Body of pancreas (tissue), 4 donors: Measurements from ENCODE around the gene GGT1. TPM values are rescaled to one million over a fixed set of nuclear protein-coding genes. Genes with fewer than 3 reads are reported as not detected.

Experiments
- ATAC-seq: fragments of 150-250 bp; one replicate; pipeline ENCODE4 v1.9.1; 2016
- DNase-seq, 4 donors: peaks; one replicate each; pipeline ENCODE4 v3.0.0-alpha.2; 2019
- H3K27ac ChIP-seq, 4 donors: fragments of 200-600 bp; sonication (generic); 1 replicate in 3 of 4; 2 replicates in 1 of 4; pipeline versions ENCODE4 v1.5.1 to v1.6.1; 2016 to 2019; ENCODE audit warnings: mild to moderate bottlenecking in 1 of 4, mixed read lengths in 1 of 4, moderate library complexity in 1 of 4
- H3K27me3 ChIP-seq, 2 donors: fragments of 200-600 bp; sonication (generic); one replicate each; pipeline ENCODE4 v1.6.0; 2016; ENCODE audit warnings: mild to moderate bottlenecking in 1 of 2
- H3K36me3 ChIP-seq, 2 donors: fragments of 200-600 bp; sonication (generic); replicated peaks in 1 of 2; 2 replicates each; pipeline ENCODE4 v1.5.1; 2016; ENCODE audit warnings: low read depth in 2 of 2; ENCODE audit not compliant: insufficient read depth in 1 of 2
- H3K4me1 ChIP-seq: fragments of 200-600 bp; sonication (generic); one replicate; pipeline ENCODE4 v1.6.0; 2016
- H3K4me3 ChIP-seq, 2 donors: fragments of 200-600 bp; sonication (generic); 1 replicate in 1 of 2; 2 replicates in 1 of 2; pipeline ENCODE4 v1.5.1; 2016 to 2019
- H3K9me3 ChIP-seq, 3 donors: fragments of 200-600 bp; sonication (generic); 1 replicate in 2 of 3; 2 replicates in 1 of 3; pipeline ENCODE4 v1.5.1; 2016
- CTCF ChIP-seq, 7 experiments: fragments of 450-650 bp in 4 of 7; fragments of 200-600 bp in 3 of 7; sonication (generic) in 3 of 7; IDR thresholded peaks; one replicate each; pipeline ENCODE4 v1.5.1; 2016 to 2019; ENCODE audit warnings: antibody characterized with exemption in 7 of 7
- POLR2A ChIP-seq, 3 donors: fragments of 450-650 bp; IDR thresholded peaks; one replicate each; pipeline ENCODE4 v1.6.1; 2016; ENCODE audit warnings: antibody characterized with exemption in 3 of 3, mild to moderate bottlenecking in 2 of 3
- WGBS, 2 donors: methylation state at CpG; one replicate each; pipeline ENCODE4 v1.1.5; 2017; 5-methylcytosine and 5-hydroxymethylcytosine counted together
- intact Hi-C: fragments of 100-400 bp; cut with DNase I; formaldehyde crosslinking; loops from one replicate; pipeline ENCODE4 v1.15.1; 2023
- total RNA-seq, 2 donors: library from RNA; depleted of rRNA; stranded (reverse); fragments of >200 nt; gene quantifications; one replicate each; pipeline ENCODE4 v1.1.0, GENCODE V29; 2016

Gene GGT1
- total RNA-seq, 2 donors from 2014 or later: 45.4 to 58.7 TPM

- Histone ChIP-seq H3K4me3 (no peak overlapping the region), H3K36me3 (peaks cover 0 to 1% of the 10 kb centered on the region in 2 donors), H3K4me1 (peaks cover 26% of the 10 kb centered on the region), H3K27me3 (no peaks in the 10 kb centered on the region), H3K9me3 (no peaks in the 10 kb centered on the region), H3K27ac (peak overlapping the region in 2 of 4 donors; percentile 14 to 43)
- ATAC-seq (no peak), DNase-seq (no peak)
- WGBS, 2 donors: 69 to 74% methylated on average over 8 of the region's 8 CpGs
- intact Hi-C loops: no loop called here
- TF ChIP-seq POLR2A (IDR thresholded peaks at IDR 0.05): no peak
- no peak for TF ChIP-seq CTCF (IDR thresholded peaks at IDR 0.05)
Measured at GRCh38 chr22:24578355-24579257, 24.4 kb upstream of the GGT1 start.

GRCh38 chr22:24579258-24579601, 23.8 kb upstream of the GGT1 start:
- DNase-seq (no peak), ATAC-seq (no peak)
- TF ChIP-seq POLR2A (IDR thresholded peaks at IDR 0.05) (no peak), CTCF (IDR thresholded peaks at IDR 0.05) (no peak)
- H3K9me3 ChIP-seq: no peaks in the 10 kb centered on the region
- H3K27me3 ChIP-seq: no peaks in the 10 kb centered on the region
- intact Hi-C loops: no loop called here
- H3K4me1 ChIP-seq: peaks cover 32% of the 10 kb centered on the region
- peak overlapping the region in 1 of 4 donors; percentile 43 for H3K27ac ChIP-seq
- H3K36me3 ChIP-seq: no peaks in the 10 kb centered on the region
- H3K4me3 ChIP-seq: no peak overlapping the region
- 35 to 47% methylated on average over 1 of the region's 1 CpG for WGBS, 2 donors

- intact Hi-C loops: no loop called here
- H3K9me3 ChIP-seq: no peaks in the 10 kb centered on the region
- H3K4me1 ChIP-seq: peaks cover 42% of the 10 kb centered on the region
- no peak for DNase-seq
- WGBS, 2 donors: 88 to 90% methylated on average over 2 of the region's 2 CpGs
- no peak overlapping the region for H3K4me3 ChIP-seq
- peak overlapping the region in 1 of 4 donors; percentile 5 for H3K27ac ChIP-seq
- no peaks in the 10 kb centered on the region for H3K36me3 ChIP-seq
- no peak for ATAC-seq
- H3K27me3 ChIP-seq: no peaks in the 10 kb centered on the region
- TF ChIP-seq CTCF (IDR thresholded peaks at IDR 0.05) (no peak), POLR2A (IDR thresholded peaks at IDR 0.05) (no peak)
Measured at GRCh38 chr22:24580276-24580675, 22.7 kb upstream of the GGT1 start.

DNA sequence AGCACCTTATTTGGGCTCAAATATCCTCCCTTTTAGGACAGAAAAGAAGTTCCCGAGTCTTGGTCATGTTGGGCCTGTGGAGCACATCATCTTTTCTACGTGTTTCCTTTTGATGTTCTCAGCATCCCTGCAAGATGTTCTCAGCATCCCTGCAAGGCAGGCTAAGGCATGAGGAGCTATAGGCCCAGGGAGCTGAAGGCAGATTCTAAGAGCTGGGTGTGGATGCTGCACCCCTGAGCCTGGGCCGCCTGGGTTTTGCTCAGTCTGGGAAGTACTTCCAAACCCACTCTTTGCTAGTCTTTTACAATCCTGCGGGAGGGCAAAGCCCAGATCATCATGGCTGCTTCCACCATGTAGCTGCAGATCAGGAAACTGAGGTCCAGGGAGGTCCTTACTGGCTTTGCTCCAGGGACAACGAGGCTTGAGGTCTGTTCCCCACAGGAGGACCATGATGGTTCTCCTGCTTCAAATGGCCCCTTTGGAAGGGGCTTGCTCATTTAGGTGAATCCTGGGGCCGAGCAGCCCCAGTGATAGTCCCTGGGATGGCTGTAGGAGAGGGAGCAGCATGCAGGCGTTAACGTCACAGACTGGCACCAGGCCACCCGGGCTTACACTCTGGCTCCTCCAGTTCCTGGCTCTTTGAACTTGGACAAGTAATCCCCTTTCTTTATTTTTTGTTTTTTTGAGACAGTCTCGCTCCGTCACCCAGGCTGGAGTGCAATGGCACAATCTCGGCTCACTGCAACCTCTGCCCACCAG, 20.8 kb upstream of the GGT1 start:
- H3K36me3 ChIP-seq: no peaks in the 10 kb centered on the region
- no peaks in the 10 kb centered on the region for H3K27me3 ChIP-seq
- no peaks in the 10 kb centered on the region for H3K9me3 ChIP-seq
- DNase-seq: no peak
- H3K4me1 ChIP-seq: peaks cover 46% of the 10 kb centered on the region
- H3K4me3 ChIP-seq: no peak overlapping the region
- TF ChIP-seq CTCF (IDR thresholded peaks at IDR 0.05) (no peak), POLR2A (IDR thresholded peaks at IDR 0.05) (no peak)
- WGBS, 2 donors: 81 to 83% methylated on average over 12 of the region's 12 CpGs
- H3K27ac ChIP-seq: no peak overlapping the region
- ATAC-seq: no peak
- intact Hi-C loops: no loop called here
